HG03066 (cell line): ENCODE measurements around the gene SH2D3A.
"Not testable (repeated sequence)": the region's sequence is repeated elsewhere in the genome, so short reads cannot be mapped to it uniquely, and the experiment has no call there.

Experiments
- ATAC-seq: cut with Tn5 transposase; IDR thresholded peaks from one replicate; pipeline ENCODE4 v1.9.1; 2021; ENCODE audit warnings: low read depth; ENCODE audit not compliant: unreplicated experiment

Gene SH2D3A

GRCh38 chr19:6762253-6762797, 4.9 kb downstream of the SH2D3A start:
- ATAC-seq = not testable (repeated sequence)

- ATAC-seq = no peak
These were observed 6.1 kb downstream of the SH2D3A start for GRCh38 chr19:6761053-6761676.

DNA sequence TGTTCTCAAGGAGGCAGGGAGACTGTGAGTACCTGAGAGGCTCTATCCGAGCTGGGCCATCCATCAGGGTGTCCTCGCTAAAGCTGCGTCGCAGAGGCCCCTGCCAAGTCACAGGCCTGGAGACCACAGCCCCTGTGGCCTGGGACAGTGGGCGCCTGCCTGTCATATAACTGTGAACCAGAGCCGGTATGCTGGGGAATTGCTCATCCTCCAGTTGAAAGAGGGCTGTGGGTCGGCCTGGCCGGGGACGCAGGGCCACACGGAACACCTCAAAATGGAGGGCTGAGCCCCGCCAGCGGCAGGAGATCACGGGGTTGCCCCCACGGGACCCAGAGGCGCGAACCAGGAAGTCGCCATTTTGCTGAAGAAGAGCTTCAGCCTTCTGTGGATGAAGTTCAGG, 6.6 kb downstream of the SH2D3A start:
- ATAC-seq = no peak

DNA sequence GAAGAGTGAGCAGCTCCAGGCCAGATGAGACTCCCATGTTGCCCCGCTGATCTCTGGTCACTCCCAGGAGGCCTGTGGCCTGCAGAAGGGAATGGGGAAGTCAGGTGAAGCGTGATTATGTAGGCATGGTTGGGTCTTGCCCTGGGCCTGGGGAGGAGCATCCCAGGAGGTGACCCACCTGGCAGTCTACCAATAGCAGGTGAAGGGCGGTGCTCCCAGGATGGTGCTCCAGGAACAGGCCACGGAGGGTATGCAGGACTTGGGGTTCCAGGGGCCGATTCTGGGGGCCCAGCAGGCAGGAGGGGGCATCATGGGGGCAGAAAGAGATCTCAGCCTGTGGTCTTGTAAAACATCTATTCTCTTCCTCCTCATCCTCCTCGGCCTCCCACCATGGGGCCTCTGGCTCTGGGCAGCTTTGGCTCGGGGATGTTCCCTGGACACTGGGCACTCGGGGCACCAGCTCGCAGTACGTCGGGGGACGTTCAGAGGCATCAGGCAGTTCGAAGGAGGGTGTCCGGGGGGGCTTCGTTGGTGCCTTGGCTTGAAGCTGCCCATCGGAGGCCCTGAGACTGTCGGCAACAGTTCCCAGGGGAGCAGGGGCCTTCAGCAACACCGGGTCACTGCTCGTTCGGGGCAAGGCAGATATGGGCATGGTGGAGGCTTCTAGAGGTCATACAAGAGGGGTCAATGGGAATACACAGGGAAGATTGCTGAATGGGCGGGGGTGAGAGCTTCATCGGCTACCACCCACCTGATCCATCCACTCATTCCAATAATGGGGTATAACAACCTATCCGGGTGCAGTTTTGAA, 12.4 kb downstream of the SH2D3A start:
- no peak for ATAC-seq

GRCh38 chr19:6754136-6754535, 13.1 kb downstream of the SH2D3A start:
- no peak for ATAC-seq

GRCh38 chr19:6753178-6754031, 13.8 kb downstream of the SH2D3A start:
- peak; percentile 78 for ATAC-seq

DNA sequence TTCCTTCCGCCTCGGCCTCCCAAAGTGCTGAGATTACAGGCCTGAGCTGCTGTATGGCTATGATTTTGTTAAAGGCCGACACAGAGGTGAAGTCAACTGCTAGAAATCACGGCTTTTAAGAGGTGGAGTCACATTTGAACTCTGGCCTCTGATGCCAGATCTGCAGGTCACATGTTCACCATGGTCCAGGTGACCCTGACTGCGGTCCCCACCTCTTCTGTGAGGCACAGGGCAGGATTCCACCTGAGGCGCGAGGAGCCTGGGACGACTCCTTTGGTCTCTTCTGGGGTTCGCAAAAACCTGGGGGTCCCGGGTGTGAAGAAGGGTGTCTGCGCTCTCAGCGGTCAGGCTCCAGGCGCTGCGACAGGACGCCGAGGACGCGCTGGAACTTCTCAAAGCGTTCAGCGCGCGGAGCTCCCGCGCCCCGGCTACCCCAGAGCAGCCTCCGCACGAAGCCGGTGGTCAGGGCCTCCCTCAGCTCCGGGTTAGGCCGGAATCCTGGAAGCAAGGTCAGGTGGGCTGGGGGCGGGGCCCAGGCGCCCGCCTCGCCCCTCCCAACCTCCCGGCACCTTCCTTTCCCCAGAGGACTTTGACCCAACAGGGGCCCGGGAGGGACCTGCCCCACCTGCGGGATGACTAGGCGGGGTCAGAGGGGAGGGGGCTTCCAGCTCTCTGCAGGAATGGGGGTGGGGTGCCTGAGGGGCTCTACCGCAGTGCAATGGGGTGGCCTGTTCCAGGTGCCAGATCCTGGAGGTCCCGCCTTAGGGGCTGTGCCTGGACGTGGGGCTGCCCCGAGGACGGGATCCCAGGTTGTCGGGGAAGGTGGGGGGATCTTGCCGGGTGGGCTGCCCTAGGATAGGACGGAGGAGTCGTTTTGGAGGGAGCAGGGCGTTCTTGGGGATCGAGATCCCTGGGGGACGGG, 14.7 kb downstream of the SH2D3A start:
- ATAC-seq = no peak

DNA sequence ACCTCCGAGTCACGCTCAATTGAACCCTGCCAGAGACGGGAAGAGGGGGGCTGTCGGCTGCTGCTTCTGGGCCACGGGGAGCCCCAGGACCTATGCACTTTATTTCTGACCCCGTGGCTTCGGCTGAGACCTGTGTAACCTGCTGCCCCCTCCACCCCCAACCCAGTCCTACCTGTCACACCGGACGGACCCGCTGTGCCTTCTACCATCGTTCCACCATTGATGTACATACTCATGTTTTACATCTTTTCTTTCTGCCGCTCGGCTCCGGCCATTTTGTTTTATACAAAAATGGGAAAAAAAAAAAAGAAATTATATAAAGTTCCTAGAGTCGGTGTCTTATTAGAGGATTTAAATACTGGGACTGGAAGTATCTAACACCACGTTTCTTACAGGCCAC, 16.0 kb downstream of the SH2D3A start:
- no peak for ATAC-seq

GRCh38 chr19:6750062-6750461, 17.2 kb downstream of the SH2D3A start:
- no peak for ATAC-seq

DNA sequence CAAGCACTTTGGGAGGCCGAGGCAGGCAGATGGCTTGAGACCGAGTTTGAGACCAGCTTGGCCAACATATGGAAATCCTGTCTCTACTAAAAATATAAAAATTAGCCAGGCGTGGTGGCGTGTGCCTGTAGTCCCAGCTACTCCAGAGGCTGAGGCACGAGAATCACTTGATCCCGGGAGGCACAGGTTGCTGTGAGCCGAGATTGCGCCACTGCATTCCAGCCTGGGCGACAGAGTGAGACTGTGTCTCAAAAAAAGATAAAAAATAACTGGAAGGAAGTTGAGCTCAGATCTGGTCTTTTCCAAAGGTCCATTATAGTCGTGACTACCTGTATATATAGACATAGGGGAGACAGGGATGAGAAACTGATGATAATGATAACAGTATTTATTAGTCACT, 18.7 kb downstream of the SH2D3A start:
- ATAC-seq = not testable (repeated sequence)

- no peak for ATAC-seq
These were observed 21.3 kb downstream of the SH2D3A start for GRCh38 chr19:6745965-6746364.

GRCh38 chr19:6744381-6745301, 22.6 kb downstream of the SH2D3A start:
- ATAC-seq = no peak

DNA sequence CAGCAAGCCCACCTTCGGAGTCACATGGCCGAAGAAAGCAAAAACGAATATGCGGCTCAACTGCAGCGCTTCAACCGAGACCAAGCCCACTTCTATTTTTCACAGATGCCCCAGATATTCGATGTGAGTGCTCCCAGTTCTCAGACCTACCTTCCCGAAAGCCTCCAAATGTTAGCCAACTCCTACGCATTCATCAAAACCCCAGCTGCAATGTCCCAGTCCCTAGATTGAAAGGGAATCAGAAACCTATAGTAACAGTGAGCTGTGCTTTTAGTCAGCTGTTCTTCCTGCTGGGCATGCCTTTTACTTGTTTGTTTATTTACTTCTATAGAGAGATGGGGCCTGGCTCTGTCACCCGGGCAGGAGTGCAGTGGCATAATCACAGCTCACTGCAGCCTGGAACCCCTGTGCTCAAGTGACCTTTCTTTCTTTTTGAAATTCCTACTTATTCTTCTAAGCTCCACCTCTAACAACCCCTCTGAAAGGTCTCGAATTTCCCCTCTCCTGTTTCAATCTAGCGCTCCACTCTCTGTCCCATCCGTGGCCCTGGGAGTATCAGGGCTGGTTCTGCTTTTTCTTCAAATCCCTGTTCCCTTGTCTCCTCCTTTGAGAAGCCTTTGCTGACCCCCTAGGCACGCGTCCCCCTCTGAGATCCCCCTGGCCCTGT, 23.4 kb downstream of the SH2D3A start:
- ATAC-seq = no peak

DNA sequence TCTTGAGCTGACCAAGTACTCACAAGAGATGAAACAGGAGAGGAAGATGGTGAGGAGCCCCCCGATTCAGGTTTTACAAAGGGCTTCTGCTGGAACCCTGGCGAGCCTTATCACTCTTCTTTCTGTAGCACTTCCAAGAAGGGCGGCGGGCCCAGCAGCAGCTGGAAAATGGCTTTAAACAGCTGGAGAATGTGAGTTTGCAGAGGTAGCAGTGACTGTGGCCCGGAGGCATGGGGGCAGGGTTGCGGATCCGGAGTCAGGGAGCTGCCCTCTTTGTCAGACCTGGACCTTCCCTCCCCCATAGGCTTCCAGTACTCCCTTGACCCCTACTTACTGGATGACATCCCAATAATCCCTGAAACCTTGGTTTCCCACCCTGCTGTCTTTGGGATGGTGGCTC, 24.2 kb downstream of the SH2D3A start:
- ATAC-seq = no peak

DNA sequence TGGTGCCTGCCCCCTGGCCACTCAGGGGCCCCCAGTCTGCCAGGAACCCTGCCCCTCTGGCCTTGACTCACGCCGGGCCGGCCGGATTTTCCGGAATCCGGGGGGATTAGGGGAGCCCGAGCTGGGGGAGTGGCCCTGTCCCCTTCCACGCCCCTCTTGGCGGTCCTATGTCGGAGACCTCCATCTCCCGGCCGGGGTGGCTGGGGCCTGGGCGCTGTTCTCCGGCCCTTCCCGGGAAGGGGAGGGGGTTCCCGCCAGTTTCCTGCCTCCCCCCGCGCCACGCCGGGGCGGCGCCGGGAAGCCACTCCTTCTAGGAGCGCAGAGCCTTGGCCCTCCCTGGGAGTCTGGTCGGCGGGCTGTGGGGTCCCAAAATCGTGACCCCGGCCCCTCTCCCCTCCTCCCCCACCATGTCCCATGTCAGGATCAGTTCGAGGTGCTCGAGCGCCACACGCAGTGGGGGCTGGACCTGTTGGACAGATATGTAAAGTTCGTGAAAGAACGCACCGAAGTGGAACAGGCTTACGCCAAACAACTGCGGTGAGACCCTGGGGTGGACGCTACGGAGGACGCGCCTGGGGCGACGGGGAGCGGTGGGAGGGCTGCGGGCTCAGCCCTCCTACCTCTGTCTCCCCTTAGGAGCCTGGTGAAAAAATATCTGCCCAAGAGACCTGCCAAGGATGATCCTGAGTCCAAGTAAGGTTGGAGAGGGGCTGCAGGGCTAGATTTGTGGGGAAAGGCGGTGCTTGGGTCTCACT, 26.5 kb downstream of the SH2D3A start:
- ATAC-seq = no peak

DNA sequence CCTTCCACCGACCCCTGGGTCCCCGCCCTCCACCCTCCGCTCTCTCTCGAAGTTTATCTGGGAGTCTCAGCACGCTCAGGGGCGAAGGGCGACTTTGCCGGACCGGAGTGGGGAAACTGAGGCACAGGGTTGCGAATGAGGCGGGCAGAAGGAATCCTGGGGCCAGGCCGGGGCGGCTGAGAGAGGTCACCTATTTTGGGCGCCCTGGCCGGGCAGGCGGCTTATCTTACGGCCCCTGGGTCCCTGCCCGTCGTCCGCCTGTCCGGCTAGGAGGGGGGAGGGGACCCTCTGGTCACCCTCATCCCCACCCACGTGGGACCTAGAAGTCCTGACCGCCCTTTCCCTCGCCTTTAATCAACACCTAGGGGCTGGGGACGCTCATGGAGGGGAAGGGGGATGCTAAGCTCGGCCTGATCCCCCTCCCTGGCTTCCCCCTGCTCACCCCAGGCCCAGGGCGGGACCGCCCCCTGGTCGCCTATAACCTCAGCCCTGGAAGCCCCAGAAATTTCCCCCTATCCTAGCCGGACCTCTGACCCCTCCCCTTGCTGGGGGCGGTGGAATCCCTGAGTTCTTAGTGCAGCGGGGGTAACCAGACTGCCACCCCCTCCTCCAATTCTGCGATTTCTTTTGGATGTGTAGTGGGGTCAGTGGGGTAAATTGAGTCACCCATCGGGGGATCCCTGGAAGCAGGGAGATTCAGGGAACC, 27.2 kb downstream of the SH2D3A start:
- ATAC-seq = no peak

GRCh38 chr19:6739390-6739882, 27.8 kb downstream of the SH2D3A start, which contains the start of gene TRIP10:
Gene TRIP10 (plus strand): TSS chr19:6739680. CDS start chr19:6739762, 82 bp downstream.
- no peak for ATAC-seq
